Mucosa of stomach (tissue), 1 donor: Measurements from ENCODE around the gene ADGRD2.

Source experiments
- H3K27me3 ChIP-seq: one replicate; pipeline ENCODE4 v1.7.0; 2013; ENCODE audit warnings: mild to moderate bottlenecking, low read length; ENCODE audit not compliant: control insufficient read depth, insufficient read depth
- H3K36me3 ChIP-seq: one replicate; pipeline ENCODE4 v1.7.0; 2013; ENCODE audit warnings: low read length; ENCODE audit not compliant: control insufficient read depth, insufficient read depth
- H3K4me1 ChIP-seq: one replicate; pipeline ENCODE4 v1.7.0; 2013; ENCODE audit warnings: mild to moderate bottlenecking, low read length; ENCODE audit not compliant: control insufficient read depth, insufficient read depth
- H3K4me3 ChIP-seq: one replicate; pipeline ENCODE4 v1.7.0; 2013; ENCODE audit warnings: low read length
- H3K9ac ChIP-seq: one replicate; pipeline ENCODE4 v1.7.0; 2013; ENCODE audit warnings: mild to moderate bottlenecking, low read length, moderate library complexity
- H3K9me3 ChIP-seq: one replicate; pipeline ENCODE4 v1.7.0; 2013; ENCODE audit warnings: mild to moderate bottlenecking, low read length, moderate library complexity; ENCODE audit not compliant: control insufficient read depth
- donor health status: Pancreatic carcinoma.

Gene ADGRD2

GRCh38 chr9:124487260-124488182, 37.3 kb downstream of the ADGRD2 start:
- Histone ChIP-seq H3K9ac (no peak overlapping the region), H3K9me3 (no peaks in the 10 kb centered on the region), H3K4me1 (no peaks in the 10 kb centered on the region), H3K27me3 (peaks cover 57% of the 10 kb centered on the region), H3K36me3 (no peaks in the 10 kb centered on the region), H3K4me3 (no peak overlapping the region)

DNA sequence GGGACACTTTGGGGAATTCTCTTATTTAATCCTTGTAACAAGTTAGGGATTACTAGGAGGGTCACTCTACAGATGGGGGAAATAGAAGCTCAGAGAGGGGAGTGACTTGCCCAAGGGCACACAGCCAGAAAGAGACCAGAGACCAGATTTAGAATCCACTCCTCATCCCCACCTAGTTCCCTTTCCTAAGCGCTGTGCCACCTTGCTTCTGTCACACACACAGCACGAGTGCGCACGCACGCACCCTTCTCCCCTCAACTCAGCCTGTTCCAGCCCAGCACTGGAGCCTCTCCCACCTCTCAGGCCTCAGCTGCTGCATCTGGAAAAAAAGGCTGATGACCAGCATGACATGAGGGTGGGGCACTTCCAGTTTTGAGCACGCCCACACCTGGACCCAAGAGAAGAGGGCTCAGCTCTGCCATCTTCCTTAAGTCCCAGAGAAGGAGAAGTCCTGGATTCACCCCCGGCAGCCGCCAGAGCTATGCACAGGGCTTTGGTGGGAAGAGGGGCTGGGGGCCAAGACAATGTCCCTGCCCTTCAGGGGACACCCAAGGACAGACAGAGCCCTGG, 38.5 kb downstream of the ADGRD2 start:
- H3K4me3 ChIP-seq: no peak overlapping the region
- no peaks in the 10 kb centered on the region for H3K9me3 ChIP-seq
- H3K9ac ChIP-seq: no peak overlapping the region
- H3K27me3 ChIP-seq: peaks cover 45% of the 10 kb centered on the region
- H3K4me1 ChIP-seq: no peaks in the 10 kb centered on the region
- H3K36me3 ChIP-seq: no peaks in the 10 kb centered on the region

DNA sequence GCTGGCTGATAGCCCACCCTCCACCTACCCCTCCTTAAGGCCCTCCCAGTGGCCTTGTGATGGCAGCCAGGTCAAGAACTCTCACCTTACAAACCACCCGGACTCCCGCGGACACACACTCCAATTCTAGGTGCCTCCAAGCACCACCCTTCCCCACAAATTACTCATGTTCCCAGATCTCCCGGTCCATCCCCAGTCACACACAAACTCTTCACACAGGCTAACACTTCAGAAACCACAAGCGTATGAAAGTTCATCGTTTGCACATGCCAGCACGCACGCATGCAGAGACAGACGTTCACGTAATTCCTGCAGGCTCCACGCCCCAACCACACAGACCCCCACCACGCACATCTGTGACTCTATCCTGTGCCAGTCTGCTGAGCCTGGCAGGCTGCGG, 39.0 kb downstream of the ADGRD2 start:
- H3K27me3 ChIP-seq: peaks cover 49% of the 10 kb centered on the region
- H3K4me1 ChIP-seq: no peaks in the 10 kb centered on the region

DNA sequence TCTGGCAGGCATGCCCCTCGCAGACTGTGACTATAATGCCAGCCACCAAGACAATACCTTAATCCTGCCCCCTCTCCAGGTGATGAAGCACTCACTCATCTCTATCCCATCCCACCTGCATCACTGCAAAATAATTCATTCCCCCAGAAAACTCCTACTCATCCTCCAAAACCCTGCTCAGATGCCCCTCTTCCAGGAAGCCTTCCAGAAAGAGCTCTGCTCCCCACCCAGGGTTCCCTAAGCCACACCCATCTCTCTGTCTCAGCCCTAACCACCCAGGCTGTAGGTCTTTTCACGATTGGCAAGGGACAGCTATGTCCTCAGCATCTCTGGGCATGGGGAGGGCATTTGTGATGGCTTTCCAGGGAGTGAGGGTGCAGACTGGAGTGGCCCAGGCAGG, 39.8 kb downstream of the ADGRD2 start:
- Histone ChIP-seq H3K4me3 (no peak overlapping the region), H3K27me3 (peaks cover 52% of the 10 kb centered on the region), H3K9ac (no peak overlapping the region), H3K9me3 (no peaks in the 10 kb centered on the region), H3K4me1 (no peaks in the 10 kb centered on the region), H3K36me3 (no peaks in the 10 kb centered on the region)

More for the DNA sequence above, 39.0 kb downstream of the ADGRD2 start:
- Histone ChIP-seq H3K4me3 (no peak overlapping the region), H3K36me3 (no peaks in the 10 kb centered on the region), H3K9ac (no peak overlapping the region), H3K9me3 (no peaks in the 10 kb centered on the region)

- peaks cover 48% of the 10 kb centered on the region for H3K27me3 ChIP-seq
- no peak overlapping the region for H3K9ac ChIP-seq
These were observed 41.1 kb downstream of the ADGRD2 start for GRCh38 chr9:124491049-124491975.

DNA sequence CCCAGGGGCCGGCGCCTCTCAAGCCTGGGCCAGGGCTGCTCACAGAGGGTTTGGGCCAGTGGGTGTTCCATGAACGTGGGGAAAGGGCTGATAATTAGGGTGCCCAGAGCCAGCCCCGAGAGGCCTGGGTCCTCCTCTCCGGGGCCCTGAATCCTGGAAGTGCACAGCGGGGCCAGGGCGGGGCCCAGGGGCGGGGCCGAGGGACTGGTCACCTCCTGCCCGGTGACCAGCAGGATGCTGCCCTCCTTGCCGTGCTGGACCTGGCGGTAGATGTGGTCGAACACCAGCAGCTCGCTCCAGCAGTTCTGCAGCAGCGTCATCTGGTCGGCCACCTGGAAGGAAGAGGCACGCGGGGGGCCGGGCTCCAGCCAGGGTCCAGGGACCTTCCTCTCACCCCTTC, 42.6 kb downstream of the ADGRD2 start:
- Histone ChIP-seq H3K27me3 (peaks cover 38% of the 10 kb centered on the region), H3K4me1 (no peaks in the 10 kb centered on the region), H3K36me3 (no peaks in the 10 kb centered on the region), H3K4me3 (no peak overlapping the region), H3K9me3 (no peaks in the 10 kb centered on the region), H3K9ac (no peak overlapping the region)

More at GRCh38 chr9:124491049-124491975, 41.1 kb downstream of the ADGRD2 start:
- Histone ChIP-seq H3K9me3 (no peaks in the 10 kb centered on the region), H3K4me1 (no peaks in the 10 kb centered on the region), H3K36me3 (no peaks in the 10 kb centered on the region), H3K4me3 (no peak overlapping the region)

GRCh38 chr9:124493218-124493617, 43.0 kb downstream of the ADGRD2 start:
- Histone ChIP-seq H3K9ac (no peak overlapping the region), H3K36me3 (no peaks in the 10 kb centered on the region), H3K27me3 (peaks cover 34% of the 10 kb centered on the region), H3K9me3 (no peaks in the 10 kb centered on the region), H3K4me1 (no peaks in the 10 kb centered on the region), H3K4me3 (no peak overlapping the region)

DNA sequence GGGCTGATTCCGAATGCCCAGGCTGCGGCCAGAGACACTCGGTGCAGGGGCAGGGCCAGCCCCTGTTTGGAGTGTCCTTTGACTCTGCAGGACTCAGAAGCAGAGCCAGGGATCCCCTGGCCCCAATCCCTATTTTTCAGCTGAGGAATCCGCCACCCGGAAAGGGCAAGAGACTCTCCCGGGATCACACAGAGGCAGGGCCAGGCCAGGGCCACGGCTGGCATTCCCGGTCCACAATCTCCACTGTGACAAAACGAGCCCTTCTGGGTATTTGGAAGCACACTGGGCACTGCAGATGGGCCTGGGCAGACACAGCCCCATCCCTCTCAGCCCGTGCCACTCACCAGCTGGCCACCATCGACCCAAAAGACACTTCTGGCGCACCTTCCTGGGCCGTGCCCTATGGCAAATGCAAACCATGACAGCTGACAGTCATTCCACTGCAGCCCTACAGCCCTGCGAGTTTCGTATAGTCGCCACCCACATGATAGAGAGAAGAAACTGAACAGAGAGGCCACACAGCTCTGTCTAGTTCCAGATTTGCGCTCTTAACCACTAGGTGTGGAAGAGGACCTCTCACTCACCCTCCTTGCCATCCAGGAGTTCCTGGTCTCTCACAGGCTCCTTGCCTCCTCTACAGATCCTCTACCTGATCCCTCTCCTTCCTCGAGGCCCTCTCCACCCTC, 43.7 kb downstream of the ADGRD2 start:
- H3K27me3 ChIP-seq: peaks cover 28% of the 10 kb centered on the region
- no peaks in the 10 kb centered on the region for H3K36me3 ChIP-seq
- no peaks in the 10 kb centered on the region for H3K9me3 ChIP-seq
- no peak overlapping the region for H3K4me3 ChIP-seq
- H3K9ac ChIP-seq: no peak overlapping the region
- no peaks in the 10 kb centered on the region for H3K4me1 ChIP-seq

DNA sequence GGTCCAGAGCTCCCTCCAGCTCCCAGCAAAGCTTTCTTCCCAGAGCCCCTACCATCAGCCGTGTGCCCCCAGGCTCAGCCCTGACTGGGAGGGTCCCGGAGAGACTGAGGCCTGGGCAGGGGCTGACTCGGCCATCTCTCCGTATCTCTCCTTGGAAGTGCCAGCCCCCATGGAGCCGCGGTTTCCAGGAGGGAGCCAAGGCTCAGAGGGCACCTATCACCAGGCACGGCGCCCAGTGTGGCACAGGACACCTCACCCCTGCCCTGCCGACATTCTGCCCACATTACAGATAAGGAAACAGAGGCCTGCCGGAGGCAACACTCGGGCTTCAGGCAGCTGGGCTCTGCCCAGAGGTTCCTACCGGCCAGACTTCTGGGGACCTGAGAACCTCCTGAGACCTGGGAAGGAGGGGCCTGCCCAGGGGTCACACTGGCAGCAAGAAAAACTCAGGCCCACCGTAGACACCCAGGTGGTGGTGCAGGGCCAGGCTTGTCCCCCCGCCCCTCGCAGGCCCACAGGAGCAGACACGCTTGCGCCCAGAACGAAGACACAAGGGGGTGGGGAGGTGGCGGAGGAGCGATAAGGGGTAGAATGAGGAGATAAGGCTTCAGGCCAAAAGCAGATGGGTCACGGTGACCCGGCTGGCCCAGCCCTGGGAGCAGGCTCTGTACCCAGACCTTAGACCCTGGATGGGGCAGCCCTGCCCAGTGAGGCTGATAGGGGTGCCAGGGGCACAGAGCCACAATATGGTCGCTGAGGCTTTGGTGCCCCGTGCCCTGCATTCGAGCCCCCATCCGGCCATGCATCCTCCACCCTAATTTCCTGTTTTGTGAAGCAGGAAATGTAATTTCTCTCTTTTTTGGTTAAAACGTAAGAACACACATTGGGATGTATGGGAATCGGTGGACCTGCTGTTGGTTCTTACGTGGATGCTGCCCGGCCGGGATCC, 45.1 kb downstream of the ADGRD2 start:
- Histone ChIP-seq H3K9me3 (no peaks in the 10 kb centered on the region), H3K27me3 (peaks cover 27% of the 10 kb centered on the region), H3K4me3 (no peak overlapping the region), H3K4me1 (no peaks in the 10 kb centered on the region), H3K9ac (no peak overlapping the region), H3K36me3 (no peaks in the 10 kb centered on the region)

DNA sequence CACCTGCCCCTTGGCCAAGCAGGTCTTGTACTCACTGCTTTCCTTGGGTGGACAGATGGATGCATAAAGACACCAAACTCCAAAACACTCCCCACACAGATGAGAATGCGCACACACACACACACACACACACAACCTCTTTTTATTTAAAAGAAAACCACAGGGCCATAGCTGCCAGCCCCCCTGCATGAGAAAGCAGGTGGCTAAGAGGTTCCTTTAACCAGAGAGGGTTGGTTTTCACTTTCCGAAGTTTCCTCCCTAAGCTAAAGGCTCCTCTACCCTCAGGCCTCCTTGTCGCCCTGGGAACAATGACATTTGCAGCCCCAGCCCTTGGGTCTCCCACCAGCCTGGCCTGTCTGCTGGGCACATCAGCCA, 45.8 kb downstream of the ADGRD2 start:
- Histone ChIP-seq H3K27me3 (peaks cover 29% of the 10 kb centered on the region), H3K36me3 (no peaks in the 10 kb centered on the region), H3K4me3 (no peak overlapping the region), H3K9me3 (no peaks in the 10 kb centered on the region), H3K4me1 (no peaks in the 10 kb centered on the region), H3K9ac (no peak overlapping the region)

- H3K4me1 ChIP-seq: no peaks in the 10 kb centered on the region
These were observed 46.2 kb downstream of the ADGRD2 start for GRCh38 chr9:124496463-124496862.

More at GRCh38 chr9:124496463-124496862, 46.2 kb downstream of the ADGRD2 start:
- Histone ChIP-seq H3K9me3 (no peaks in the 10 kb centered on the region), H3K36me3 (no peaks in the 10 kb centered on the region), H3K9ac (no peak overlapping the region), H3K27me3 (peaks cover 33% of the 10 kb centered on the region), H3K4me3 (no peak overlapping the region)
